ENCODE measurements around the gene CCSER2. TPM values are rescaled to one million over a fixed set of nuclear protein-coding genes. Genes with fewer than 3 reads are reported as not detected.

Gene CCSER2
- total RNA-seq, 1 donor from 2014 or later = 66.1 TPM

GRCh38 chr10:84374455-84374854, 46.1 kb downstream of the CCSER2 start:
- DNase-seq (no peak), ATAC-seq (no peak)
- H3K27me3 ChIP-seq (ENCODE audit: low read depth) = no peaks in the 10 kb centered on the region
- H3K9me3 ChIP-seq = no peaks in the 10 kb centered on the region
- TF ChIP-seq CTCF (IDR thresholded peaks at IDR 0.05) = no peak
- H3K4me1 ChIP-seq = peaks cover 15% of the 10 kb centered on the region
- no peak overlapping the region for H3K4me3 ChIP-seq
- H3K27ac ChIP-seq = no peak overlapping the region
- H3K36me3 ChIP-seq = peaks cover 28% of the 10 kb centered on the region
- intact Hi-C loops (cut with DNase I) = loop anchor here (10.0 kb wide), 2 partner anchors 110 to 160 kb away; no protein-coding TSS in a partner anchor

DNA sequence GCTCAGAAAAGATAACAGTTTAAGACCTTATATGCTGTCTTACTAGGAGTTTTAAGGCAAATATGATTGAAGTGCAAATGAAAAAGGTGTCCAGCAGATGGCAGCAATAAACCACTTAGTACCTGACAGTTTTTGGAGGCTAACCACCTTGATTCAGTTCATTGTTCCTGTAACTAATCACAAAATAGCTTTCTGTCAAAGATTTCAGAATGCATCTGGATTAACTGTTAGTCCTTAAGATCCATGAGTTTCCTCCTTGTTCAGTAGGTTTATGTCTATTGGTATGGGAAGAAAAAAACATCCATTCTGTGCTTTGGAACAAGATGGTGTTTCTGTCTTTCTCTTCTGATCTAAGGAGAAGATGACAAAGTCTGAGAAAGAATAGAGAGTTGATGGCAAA, 46.6 kb downstream of the CCSER2 start:
- peaks cover 15% of the 10 kb centered on the region for H3K4me1 ChIP-seq
- H3K36me3 ChIP-seq = peaks cover 28% of the 10 kb centered on the region
- peak in 1 of 2 donors; percentile 69 for ATAC-seq
- no peaks in the 10 kb centered on the region for H3K9me3 ChIP-seq
- no peak overlapping the region for H3K4me3 ChIP-seq
- intact Hi-C loops (cut with DNase I) = loop anchor here (10.0 kb wide), 2 partner anchors 110 to 160 kb away; no protein-coding TSS in a partner anchor
- peak; percentile 70 for TF ChIP-seq CTCF (IDR thresholded peaks at IDR 0.05)
- no peak overlapping the region for H3K27ac ChIP-seq
- no peaks in the 10 kb centered on the region for H3K27me3 ChIP-seq (ENCODE audit: low read depth)
- no peak for DNase-seq

- TF ChIP-seq CTCF (IDR thresholded peaks at IDR 0.05) = no peak
- ATAC-seq (no peak), DNase-seq (no peak)
- Histone ChIP-seq H3K9me3 (no peaks in the 10 kb centered on the region), H3K27me3 (ENCODE audit: low read depth) (no peaks in the 10 kb centered on the region), H3K4me3 (no peak overlapping the region), H3K36me3 (peaks cover 28% of the 10 kb centered on the region), H3K4me1 (peaks cover 15% of the 10 kb centered on the region), H3K27ac (no peak overlapping the region)
- intact Hi-C loops (cut with DNase I) = loop anchor here (10.0 kb wide), 2 partner anchors 111 to 159 kb away; no protein-coding TSS in a partner anchor
Observed at GRCh38 chr10:84375881-84376280, 47.5 kb downstream of the CCSER2 start.

GRCh38 chr10:84388148-84388547, 59.8 kb downstream of the CCSER2 start:
- TF ChIP-seq CTCF (IDR thresholded peaks at IDR 0.05) = no peak

GRCh38 chr10:84390364-84390763, 62.0 kb downstream of the CCSER2 start:
- ATAC-seq = no peak
- intact Hi-C loops (cut with DNase I) = no loop called here
- no peaks in the 10 kb centered on the region for H3K4me1 ChIP-seq
- no peaks in the 10 kb centered on the region for H3K9me3 ChIP-seq
- no peaks in the 10 kb centered on the region for H3K27me3 ChIP-seq (ENCODE audit: low read depth)
- H3K4me3 ChIP-seq = no peak overlapping the region
- DNase-seq = no peak
- TF ChIP-seq CTCF (IDR thresholded peaks at IDR 0.05) = no peak
- H3K36me3 ChIP-seq = peaks cover 4% of the 10 kb centered on the region
- no peak overlapping the region for H3K27ac ChIP-seq

More at GRCh38 chr10:84388148-84388547, 59.8 kb downstream of the CCSER2 start:
- no peaks in the 10 kb centered on the region for H3K4me1 ChIP-seq
- H3K4me3 ChIP-seq = no peak overlapping the region
- DNase-seq (no peak), ATAC-seq (no peak)
- peaks cover 4% of the 10 kb centered on the region for H3K36me3 ChIP-seq
- intact Hi-C loops (cut with DNase I) = no loop called here
- no peaks in the 10 kb centered on the region for H3K27me3 ChIP-seq (ENCODE audit: low read depth)
- H3K9me3 ChIP-seq = no peaks in the 10 kb centered on the region
- H3K27ac ChIP-seq = no peak overlapping the region
